Measurements from ENCODE around the gene DAO.
"Not testable (repeated sequence)": the region's sequence is repeated elsewhere in the genome, so short reads cannot be mapped to it uniquely, and the experiment has no call there.

DAO gene

DNA sequence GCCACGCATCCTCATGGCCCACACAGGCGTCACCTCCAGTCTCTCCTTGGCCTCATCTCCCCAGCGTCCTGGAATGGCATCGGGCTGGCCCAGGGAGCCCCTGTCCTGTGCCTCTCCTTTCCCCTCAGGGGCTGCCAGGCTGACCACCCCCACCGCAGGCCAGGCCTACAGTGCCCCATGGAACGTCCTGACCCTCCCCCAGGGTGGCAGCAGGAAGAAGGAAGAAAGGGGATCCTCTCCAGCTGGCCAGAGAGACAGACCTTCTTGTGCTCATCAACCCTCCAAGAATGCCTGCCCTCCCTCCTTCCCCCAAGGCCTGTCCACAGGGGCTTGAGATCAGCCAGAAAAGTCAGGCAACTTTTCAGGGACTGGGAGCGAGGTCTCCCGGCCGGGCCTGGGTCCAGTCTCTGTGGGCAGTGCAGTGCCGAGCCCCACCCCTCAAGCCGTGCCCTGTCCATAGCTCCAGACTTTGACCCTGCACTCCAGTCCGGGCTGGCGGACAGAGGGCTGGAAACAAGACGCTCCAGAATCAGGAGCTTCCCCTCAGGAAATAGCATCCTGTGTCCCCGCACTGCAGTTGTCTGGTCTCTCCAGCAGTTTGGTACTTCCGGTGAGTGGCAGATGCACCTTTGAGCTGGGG, at the start of gene DAO:
Gene DAO, plus strand, starts transcription at position 478 of the 640 bp plus-strand sequence. CDS start 4,915 bp downstream, outside the sequence.
- FAIRE-seq: no peak
- no peak for DNase-seq (ENCODE audit: low spot score)

DNA sequence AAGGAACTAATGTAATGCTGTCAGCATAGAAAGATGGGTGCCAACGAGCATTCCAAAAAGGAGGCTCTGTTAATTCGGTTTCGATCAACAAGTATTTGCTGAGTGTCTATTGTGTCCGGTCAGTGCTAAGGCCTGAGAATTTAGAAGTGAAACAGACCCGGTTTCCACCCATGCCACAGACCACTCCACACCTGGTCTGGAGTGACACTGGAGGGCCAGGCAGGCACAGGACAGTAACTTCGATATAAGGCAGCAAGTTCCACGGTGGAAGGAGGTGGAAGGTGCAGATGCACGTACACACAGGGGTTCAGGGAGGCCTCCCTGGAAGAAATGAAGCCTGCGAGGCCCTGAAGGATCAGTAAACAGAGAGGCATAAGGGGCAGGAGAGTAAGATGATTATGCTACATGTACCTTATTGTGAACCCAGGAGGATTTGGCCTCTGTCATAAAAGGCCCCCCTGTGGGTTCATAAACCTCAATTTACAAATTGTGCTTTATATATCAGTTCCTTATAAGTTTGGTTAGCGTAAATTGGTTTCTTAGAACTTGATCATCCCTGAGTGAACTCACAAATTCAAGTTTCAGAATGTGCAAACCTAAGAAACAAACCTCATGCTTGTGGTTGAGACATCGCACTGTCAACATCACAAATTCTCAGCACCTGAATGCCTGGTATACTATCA, 48.4 kb upstream of the DAO start:
- no peak for FAIRE-seq
- DNase-seq (ENCODE audit: low spot score): no peak

DNA sequence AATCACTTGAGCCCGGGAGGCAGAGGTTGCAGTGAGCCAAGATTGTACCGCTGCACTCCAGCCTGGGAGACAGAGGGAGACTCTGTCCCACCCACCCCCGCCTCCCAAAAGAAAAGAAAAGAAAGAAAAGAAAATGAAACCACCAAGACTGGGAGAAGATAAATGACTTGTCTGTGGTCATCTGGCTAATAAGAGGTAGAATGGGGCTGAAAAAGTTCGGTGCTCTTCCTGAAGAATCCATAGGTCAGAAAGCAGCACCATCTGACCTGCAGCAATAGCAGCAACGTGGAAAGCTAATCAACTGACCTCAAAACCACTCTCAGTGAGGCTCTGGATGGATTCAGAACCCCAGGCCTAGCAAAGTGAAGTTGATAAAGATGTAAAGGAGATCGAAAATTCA, 47.7 kb upstream of the DAO start:
- FAIRE-seq: no peak
- no peak for DNase-seq (ENCODE audit: low spot score)

DNA sequence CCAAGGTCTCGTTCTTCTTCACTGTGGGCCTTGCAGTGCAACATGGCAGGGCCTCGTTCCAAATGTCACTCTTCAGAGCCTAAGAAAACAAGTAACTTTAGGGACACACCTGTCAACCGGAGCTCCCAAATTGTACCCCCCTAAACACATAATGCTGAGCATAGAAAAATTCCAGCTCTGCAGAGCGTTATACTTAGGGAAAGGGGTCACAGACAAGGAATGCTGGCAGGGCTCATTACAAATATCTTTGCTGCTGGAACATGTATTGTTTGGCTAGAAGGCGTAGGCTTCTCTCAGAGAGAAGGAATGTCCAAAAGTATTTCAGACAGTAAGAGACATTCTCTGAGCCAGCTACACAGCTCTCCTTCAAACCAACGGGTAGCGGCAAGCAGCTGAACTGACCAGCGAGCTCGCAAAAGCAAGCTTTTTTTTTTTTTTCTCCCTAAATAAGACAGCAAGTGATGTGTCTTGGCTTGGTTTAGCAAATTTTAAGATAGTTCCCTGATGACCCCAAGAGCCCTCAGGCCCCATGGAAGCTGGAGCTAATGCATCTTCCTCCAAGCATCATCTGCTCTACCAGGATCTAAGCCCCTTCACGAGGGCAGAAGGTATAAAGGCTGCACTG, 47.0 kb upstream of the DAO start:
- DNase-seq (ENCODE audit: low spot score) (peak; percentile 55), FAIRE-seq (no peak)

DNA sequence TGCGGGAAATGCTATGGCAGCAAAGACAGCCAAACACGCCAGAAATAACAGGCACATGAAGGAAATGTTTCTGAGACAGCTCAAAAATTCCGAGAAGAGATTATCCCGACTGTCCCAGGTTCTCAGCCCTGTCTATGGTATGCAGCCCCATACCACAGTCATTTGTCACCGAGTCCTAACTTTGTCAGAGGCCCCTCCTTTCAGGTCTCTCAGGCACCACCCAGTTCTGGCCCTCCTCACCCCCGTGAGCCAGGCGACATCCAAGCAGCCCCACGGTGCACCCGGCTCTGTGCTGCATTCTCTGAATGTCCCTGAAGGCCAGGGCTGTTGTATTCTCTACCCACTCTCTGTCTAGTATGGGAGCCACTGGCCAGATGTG, 46.5 kb upstream of the DAO start:
- peak; percentile 78 for DNase-seq (ENCODE audit: low spot score)
- no peak for FAIRE-seq

DNA sequence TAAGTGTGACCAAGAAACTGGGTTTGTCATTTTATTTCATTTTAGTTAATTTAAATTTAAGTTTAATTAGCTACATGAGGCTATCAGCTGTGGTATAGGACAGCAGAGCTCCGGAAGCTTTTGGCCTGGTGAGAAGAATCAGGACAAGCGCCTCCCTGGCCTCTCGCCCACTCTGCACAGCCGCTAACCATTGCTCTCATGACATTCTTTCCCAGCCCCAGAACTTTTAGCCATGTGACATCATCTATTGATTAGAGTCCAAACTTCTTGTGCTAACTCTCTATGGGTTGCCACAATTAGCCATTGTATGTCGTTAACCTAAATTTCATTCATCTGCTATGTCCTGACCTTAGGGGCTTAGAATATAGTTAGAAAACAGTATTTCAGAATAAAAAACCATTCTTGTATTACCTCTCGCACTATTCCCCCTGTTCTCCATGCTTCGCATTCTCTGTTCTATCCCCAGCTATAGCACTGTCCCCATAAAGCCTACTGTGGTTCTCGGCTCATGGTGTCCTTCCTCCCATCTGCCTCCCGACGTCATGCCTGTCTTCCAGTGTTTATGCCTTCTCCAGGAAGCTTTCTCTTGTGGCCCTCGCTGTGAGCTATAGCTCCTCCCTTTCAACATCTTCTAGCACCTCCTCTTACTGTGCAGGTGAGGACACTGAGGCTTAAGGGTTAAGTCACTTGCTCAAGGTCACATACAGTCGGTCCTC, 46.0 kb upstream of the DAO start:
- DNase-seq (ENCODE audit: low spot score) (no peak), FAIRE-seq (no peak)

DNA sequence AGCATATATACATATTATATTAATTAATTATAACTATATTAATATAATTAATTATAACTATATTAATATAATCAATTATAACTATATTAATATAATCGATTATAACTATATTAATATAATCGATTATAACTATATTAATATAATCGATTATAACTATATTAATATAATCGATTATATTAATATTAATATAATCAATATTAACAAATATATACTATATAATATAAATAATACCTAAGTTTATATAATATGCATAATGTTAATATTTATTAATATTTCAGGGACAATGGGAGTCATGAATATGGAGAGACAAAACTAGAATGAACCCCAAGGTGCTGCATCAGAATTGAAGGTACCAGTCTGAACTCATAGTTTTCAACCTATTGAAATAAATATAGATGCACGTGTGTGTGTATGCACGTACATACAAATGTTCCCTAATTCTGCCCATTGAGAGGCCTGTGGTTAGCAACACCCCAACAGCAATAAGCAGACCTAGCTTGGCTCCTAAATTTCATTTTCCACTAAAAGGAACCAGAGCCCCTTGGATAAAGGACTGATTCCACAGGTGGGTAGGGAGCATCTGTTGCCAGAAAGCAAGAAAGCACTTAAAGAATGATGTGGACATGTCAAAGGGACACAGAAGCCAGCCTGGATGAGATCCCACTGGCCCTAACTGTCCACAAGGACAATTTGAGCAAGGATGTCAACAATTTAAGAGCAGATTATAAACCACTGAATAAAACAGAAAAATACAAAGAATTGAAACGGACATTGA, 43.8 kb upstream of the DAO start:
- DNase-seq (ENCODE audit: low spot score) (no peak), FAIRE-seq (no peak)

DNA sequence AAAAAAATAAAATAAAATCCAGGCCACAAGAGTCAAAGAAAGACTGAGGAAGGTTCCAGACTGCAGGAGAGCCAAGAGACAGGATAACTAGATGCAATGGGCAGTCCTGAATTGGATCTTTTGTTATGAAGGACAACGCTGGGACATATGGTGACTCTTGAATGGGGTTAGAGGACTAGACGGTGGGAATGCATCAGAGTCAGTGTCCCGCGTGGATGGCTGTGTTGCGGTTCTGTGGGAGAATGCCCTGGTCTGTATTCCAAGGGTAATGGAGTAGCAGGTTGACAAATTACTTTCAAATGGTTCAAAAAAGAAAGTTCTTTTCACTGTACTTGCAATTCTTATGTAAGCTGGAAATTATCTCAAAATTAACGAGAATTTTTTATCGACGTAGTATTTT, 42.7 kb upstream of the DAO start:
- DNase-seq (ENCODE audit: low spot score): no peak
- FAIRE-seq: no peak

DNA sequence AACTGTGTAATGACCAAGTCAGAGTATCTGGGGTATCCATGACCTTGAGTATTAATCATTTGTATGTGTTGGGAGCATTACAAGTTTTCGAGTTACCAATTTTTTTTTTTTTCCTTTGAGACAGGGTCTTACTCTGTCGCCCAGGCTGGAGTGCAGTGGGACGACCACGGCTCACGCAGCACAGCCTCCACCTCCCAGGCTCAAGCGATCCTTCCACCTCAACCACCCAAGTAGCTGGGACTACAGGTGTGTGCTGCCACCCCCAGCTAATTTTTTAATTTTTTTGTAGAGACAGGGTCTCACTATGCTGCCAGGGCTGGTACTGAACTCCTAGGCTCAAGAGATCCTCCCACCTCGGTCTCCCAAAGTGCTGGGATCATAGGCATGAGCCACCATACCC, 42.2 kb upstream of the DAO start:
- DNase-seq (ENCODE audit: low spot score): no peak

DNA sequence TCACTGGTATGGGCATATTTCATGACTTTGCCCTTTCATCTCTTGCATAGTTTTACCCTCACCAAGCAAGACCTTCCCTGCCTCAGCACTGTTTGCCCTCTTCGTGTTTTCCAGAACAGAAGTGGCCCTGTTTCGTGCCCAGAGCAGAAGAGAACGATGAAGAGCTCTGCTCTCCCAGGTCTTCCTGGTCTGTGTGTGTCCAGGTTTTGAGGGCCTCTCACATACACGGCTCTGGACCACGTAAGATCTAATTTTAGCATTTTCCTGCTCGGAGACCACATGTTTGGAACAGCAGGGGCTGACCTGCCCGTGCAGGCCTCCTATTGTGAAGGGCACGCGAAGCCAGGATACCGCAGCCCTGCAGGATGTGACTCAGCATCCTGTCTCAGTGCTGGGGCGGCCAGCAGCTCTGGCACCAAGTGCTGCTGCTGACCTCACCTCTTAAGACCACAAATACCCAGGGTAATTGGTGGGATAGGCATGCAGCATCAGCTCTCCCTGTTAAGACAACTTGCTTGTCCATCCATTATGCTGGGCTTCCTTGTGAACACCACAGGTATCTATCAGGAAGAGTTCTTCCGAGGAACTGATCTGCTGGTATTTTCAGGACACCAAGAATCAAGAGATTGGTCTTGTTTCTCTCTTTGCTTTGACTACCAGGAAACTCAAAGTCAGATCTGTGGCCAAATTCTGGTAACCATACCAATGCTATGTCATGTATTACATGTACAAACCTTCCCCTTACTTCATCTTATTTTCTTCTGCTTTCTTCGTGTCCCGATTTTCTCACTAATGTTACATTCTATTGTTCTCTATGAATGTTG, 41.5 kb upstream of the DAO start:
- DNase-seq (ENCODE audit: low spot score) (peak; percentile 92), FAIRE-seq (no peak)

More for the DNA sequence above, 42.2 kb upstream of the DAO start:
- no peak for FAIRE-seq

DNA sequence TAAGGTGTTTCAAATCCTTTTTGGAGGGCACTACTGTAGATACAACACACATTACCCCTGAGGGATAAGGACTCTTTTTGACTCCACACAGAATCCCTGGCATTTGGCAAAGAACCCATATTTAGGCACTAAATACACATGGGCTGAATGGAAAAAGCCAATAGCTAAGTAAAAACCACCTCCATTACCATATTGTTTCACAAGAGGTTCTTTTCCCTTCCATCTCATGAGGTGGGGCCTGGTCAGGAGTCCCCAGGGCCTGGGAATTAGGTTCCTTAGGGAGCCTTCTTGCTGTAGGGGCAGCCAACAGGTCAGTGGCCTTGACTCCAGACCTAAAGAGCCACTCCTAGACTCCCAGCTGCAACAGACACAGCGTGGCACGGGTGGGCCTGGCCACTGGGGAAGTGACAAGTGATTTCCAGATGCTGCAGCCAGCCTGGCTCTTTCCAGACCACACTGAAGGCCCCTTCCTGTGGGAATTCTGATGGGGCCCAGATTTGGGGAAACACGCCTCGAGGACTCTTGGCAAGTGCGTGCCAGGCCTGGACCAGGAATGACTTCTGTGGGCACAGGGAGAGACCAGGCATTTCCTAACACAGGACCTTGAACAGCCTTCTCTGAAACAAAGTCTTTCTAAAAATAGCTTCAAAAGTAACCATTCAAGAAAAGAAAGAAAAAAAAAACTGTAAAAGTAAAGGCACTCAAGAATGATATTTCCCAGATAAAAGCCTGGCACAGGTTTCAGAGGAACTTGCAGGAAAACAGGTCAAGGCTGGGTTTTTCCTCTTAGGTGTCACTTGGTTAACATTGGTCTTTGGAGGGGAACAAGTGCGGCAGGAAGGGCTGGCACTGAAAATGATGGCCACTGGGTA, 40.6 kb upstream of the DAO start:
- DNase-seq (ENCODE audit: low spot score) (no peak), FAIRE-seq (no peak)

DNA sequence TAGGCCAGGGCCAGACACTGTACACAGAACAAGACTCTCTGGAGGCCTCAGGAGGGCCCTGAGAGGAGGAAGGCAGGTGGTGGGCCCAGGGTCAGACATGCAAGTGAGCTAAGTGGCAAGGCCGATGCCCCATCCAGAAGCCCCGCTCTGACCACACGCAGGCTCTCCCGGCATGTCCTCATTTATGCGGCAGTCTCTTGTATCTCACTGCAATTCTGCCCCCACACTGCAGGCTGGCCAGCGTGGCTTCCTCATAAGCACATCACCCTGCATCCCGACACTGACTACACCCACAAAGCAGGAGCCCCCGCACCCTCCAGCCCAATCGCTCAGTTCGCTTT, 40.0 kb upstream of the DAO start:
- no peak for DNase-seq (ENCODE audit: low spot score)
- no peak for FAIRE-seq

DNA sequence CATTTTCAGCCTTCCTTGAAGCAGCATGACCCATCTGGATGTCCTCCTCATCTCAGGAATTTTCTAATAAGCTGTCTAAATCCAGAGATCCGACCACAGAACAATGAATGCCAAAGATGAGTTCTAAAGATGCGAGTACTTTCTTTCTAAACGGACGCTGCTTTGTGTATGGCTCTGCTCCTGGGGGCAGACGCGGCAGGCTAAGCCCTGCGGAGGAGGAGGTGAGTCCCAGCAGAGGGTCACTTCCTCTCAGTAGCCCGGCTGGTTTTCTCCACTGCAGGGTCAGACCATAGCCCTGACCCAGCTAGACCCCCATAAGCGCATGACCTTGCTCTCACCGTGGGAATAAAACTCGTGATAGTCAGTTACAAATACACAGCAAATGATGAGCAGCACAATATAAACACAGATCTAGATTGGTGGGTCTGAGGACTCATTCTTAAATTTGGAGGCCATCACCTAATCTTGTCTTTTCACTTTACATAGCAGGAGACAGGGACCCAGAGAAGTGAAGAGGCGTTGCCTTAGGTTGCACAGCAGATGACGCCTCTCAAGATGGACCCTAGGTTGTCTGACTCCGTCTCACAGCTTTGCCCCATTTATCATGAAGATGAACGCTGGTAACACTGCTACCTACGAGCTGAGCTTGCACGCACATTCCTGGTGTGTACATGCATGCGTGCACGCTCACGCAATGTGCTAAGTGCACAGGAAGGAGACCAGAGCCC, 39.1 kb upstream of the DAO start:
- FAIRE-seq (no peak), DNase-seq (ENCODE audit: low spot score) (no peak)

DNA sequence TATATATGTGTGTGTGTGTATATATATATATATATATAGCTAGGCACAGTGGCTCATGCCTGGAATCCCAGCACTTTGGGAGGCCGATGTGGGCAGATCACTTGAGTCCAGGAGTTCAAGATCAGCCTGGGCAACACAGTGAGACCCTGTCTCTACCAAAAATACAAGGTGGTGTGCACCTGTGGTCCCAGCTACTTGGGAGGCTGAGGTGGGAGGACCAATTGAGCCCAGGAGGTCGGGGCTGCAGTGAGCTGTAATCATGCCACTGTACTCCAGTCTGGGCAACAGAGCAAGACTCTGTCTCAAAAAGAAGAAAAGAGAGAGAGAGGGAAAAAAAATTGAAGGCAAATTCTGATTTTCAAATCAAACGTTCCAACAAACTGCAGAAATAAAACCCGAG, 38.1 kb upstream of the DAO start:
- FAIRE-seq; DNase-seq (ENCODE audit: low spot score): not testable (repeated sequence)

DNA sequence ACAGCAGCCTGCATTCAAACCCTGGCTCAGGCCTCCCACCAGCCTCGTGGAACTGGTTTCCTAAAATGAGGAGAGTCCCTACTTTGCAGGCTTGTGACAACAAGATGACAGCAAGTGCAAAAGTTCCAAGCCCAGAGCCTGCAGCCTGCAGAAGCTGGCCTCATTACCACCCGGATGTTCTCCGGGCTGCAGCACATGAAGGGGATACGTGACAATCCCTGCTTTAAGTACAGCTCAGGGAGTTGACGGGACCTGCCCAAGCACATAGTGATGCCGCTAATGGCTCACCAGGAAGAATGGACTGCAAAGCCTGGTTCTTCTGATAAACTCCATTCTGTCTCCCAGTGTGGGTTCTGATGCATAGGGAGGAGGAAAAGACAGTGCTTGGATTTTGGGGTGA, 37.5 kb upstream of the DAO start:
- no peak for DNase-seq (ENCODE audit: low spot score)
- FAIRE-seq: no peak

DNA sequence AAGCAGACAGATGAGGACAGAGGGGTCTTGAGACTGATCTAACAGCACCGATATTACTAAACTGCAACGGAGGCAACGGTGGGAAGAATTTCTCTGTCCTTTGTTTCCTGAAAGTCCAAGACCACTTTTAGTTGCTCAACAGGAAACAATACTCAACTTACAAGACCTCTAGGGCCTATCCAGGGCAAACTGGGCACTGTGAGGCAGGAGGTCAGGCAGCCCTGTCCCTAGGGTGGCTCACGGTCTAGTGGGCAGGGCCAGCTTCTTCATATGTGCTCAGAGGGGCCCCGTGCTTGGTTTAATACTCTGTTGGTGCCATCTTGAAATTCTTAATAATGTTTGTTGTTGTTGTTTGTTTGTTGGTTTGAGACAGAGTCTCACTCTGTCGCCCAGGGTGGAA, 36.7 kb upstream of the DAO start:
- FAIRE-seq (no peak), DNase-seq (ENCODE audit: low spot score) (no peak)

DNA sequence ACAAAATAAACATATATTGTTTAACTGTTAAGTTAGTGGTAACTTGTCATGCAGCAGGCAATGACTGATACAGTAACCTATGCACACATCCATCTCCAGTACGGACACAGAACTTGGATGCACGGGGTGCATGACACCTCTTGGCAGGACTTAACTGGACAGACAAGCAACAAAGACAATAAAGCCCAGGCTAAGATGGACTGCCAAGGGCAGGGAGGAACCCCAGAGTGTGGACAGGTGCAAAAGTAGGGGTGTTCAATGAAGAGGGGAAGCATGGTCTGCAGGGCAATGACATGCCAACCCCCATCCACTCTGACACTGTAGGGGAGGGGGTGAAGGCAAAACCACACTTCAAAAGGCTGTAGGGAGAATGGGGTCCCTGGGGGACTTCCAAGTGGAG, 34.2 kb upstream of the DAO start:
- no peak for DNase-seq (ENCODE audit: low spot score)
- no peak for FAIRE-seq

DNA sequence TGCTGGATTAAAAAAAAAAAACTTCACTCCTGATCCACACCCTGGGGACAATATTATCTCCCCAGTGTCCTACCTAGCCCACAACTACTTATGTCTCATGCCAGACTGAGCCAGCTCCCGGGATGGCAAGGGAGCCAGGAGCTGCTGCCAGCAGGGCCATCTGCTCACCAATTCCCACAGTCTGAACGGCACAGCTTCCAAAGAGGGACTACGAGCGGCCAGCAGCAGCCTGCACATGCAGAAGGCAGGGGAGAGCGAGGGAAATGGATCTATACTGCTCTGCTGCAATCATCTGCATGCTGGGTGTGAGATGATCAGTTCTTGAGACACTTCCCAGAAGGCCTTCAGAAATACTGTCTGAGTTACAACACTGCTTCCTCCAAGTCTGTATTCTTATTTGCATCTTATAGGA, 33.6 kb upstream of the DAO start:
- DNase-seq (ENCODE audit: low spot score) (no peak), FAIRE-seq (no peak)

DNA sequence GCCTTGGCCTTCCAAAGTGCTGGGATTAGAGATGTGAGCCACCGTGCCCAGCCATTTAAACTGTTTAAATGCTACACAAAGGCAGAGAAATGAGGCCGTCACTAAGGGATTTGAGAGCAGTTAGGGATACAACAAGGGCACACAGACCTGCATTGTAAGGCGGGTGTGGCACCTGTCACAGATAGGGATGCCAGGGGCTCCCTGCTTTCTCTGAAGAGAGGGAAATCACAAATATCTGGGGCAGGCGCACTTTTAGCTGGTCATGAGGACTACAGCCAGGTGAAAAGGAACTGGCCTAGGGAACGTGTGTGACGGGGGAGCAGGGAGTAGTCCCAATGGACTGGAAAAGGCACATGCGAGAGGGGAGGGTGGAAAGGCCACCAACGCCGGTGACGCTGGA, 32.2 kb upstream of the DAO start:
- DNase-seq (ENCODE audit: low spot score) (no peak), FAIRE-seq (no peak)
